Body of pancreas (tissue), 4 donors: ENCODE data around the gene PRCC.

ENCODE experiments used
- POLR2A ChIP-seq, 3 donors: fragments of 450-650 bp; IDR thresholded peaks; one replicate each; pipeline ENCODE4 v1.6.1; 2016; ENCODE audit warnings: antibody characterized with exemption in 3 of 3, mild to moderate bottlenecking in 2 of 3
- TF ChIP-seq, protein P1 (sequence below), 7 experiments: fragments of 450-650 bp in 4 of 7; fragments of 200-600 bp in 3 of 7; sonication (generic) in 3 of 7; IDR thresholded peaks; one replicate each; pipeline ENCODE4 v1.5.1; 2016 to 2019; ENCODE audit warnings: antibody characterized with exemption in 7 of 7

GRCh38 chr1:156751451-156751756 is 15.9 kb upstream of the PRCC start, which contains the start of gene HDGF:
- TF ChIP-seq, protein P1, sequence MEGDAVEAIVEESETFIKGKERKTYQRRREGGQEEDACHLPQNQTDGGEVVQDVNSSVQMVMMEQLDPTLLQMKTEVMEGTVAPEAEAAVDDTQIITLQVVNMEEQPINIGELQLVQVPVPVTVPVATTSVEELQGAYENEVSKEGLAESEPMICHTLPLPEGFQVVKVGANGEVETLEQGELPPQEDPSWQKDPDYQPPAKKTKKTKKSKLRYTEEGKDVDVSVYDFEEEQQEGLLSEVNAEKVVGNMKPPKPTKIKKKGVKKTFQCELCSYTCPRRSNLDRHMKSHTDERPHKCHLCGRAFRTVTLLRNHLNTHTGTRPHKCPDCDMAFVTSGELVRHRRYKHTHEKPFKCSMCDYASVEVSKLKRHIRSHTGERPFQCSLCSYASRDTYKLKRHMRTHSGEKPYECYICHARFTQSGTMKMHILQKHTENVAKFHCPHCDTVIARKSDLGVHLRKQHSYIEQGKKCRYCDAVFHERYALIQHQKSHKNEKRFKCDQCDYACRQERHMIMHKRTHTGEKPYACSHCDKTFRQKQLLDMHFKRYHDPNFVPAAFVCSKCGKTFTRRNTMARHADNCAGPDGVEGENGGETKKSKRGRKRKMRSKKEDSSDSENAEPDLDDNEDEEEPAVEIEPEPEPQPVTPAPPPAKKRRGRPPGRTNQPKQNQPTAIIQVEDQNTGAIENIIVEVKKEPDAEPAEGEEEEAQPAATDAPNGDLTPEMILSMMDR (IDR thresholded peaks at IDR 0.05) = no peak
- TF ChIP-seq POLR2A (IDR thresholded peaks at IDR 0.05) = peak in 1 of 3 donors; percentile 42
